Stimulated activated CD4-positive, alpha-beta T cell treated with anti-CD3 and anti-CD28 coated beads, Interleukin-12 subunit alpha, Interleukin-12 subunit beta, amount 100 ng/mL, for 48 hours (primary cell): ENCODE data around the gene ATP5F1D.
A peak's percentile ranks its signal among the peaks of the same experiment; 100 is the strongest.

Experiments used
- DNase-seq, 3 donors: peaks; one replicate each; pipeline ENCODE4 v3.0.0-alpha.2; 2020; ENCODE audit warnings: low read depth in 2 of 3, low spot score in 1 of 3

ATP5F1D gene

GRCh38 chr19:1278713-1279660, 37.4 kb downstream of the ATP5F1D start:
- DNase-seq, result no peak

DNA sequence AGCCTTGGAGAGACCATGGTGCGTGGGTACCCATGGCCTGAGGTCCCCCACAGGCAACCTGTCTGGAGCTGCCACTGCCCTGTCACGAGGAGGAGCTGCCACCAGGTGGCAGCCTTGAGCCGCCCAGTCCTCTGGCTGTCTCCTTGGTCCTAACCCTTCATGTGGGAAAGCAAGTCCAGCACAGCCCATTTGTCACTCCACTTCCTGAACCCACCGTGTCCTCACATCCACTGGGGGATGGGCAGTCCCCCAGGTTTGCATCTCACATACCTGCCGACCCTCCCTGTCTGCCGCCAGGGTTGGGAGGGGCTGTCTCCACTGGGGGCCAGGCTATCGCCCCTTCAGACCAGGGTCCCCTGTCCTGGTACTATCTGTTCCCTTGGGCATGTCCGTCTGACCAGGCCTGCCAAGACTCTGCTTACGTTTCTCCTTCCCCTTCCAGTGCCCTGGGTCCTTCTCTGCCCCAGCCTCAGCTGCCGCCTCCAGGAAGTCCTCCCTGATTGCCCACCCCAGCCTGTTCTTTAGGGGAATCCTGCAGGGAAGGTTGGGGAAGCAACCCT, 38.3 kb downstream of the ATP5F1D start:
- DNase-seq, result peak; percentile 67 to 80 (median 72)

DNA sequence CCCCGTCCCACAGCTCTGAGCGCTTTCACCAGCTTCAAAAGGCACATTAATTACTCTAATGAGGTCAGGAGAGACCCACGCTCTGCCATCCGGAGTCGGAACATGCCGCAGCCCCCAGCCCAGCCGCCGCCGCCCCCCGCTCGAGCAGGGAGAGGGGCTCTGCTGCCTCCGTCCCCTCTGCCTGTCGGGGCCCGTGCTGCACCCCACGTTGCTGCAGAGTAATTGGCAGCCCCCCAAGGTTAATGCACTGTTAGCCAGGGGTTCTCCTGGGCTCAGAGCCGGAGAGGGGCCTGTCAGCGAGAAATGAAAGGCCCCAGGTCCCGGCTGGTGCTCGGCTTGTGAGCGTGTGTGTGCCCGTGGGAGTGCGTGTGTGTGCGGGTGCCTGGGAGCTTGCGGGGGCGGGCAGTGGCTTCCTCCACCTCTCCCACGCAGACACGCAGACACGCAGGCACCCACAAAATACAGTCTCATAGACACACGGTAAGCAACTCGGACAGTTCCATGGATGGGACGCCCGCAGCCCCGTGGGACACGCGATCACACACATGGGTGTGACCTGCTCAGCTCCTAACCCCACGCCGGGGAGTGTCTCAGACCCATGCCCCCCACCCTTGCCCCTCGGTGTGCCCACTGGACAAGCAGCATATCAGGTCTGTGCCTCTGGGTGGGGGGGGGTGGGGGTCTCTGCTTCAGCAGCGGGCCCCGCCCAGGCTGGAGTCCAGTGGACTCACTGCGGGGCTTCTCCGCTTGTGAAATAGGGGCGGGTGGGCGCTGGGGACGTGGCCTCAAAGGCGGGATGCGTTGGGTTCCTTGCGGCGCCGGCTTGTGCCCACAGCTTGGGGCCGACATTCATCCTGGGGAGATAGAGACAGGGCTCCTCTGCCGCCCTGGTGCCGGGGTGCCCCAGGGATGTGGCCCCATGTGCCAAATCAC, 39.4 kb downstream of the ATP5F1D start:
- no peak for DNase-seq

- no peak for DNase-seq
Observed at GRCh38 chr19:1281569-1282287, 40.2 kb downstream of the ATP5F1D start.

GRCh38 chr19:1282588-1283206, 41.1 kb downstream of the ATP5F1D start:
- DNase-seq, result no peak

DNA sequence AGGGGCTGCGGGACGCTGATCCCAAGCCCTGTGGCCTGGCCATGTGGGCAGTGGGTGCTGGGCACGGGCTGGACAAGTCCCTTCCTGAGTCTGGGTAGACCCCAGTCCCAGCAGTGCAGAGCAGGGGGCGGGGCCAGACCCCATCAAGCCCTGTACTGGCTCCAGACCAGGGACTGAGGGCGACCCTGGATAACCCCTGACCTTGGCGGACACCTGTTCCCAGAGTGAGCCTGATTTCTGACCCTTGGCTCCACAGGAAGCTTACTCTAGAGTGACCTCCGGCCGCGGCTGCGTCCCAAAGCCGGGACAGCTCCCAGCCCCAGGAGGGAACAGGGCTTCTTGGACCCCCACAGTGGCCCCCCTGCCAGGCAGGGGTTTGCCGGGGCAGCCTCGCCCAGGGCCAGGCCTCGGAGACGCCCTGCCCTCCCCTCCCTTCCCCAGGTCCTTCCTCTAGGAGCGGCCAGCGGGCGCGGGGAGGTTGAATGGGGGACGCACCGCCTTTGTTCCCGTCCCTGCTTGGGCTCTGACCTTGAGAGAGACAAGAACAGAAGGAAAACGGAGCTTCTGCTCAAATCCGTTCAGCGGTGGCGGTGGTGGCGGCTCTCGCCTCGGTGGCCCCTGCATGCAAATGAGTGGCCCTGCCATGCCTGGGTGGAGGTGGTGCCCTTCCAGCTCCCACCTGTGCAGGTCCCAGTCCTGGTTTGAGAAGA, 41.8 kb downstream of the ATP5F1D start:
- no peak for DNase-seq

- DNase-seq, result no peak
Observed at GRCh38 chr19:1283917-1284292, 42.4 kb downstream of the ATP5F1D start.

DNA sequence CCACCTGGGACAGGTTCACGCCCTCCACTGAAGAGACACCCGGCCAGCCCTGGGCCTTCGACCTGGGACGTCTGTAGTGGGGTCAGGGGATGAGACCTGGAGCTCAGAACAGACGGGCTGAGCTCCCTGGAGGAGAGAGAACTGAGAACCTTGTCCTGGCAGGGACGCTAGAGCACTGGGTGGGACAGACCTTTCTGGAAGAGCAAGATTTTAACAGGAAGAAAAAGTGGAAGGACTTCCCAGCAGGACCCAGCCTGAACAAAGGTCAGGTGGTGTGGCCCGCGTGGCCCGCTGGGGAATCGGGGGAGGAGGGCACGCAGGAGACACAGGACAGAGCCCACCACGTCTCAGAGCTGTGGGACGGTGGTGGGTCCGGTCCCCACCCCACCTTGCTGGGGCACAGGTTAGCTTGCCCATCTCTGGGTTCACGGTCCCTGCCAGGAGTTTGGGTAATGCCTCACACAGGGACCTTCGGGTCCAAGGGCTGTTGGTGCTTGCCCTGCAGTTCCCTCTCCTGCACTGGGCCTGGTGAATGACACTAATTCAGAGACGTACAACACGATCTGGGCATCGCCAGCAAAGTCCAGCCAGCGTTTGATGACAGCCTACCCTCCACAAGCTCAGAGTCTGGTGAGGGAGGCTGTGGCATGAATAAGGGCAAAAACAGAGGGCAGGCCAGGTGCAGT, 42.9 kb downstream of the ATP5F1D start:
- no peak for DNase-seq

DNA sequence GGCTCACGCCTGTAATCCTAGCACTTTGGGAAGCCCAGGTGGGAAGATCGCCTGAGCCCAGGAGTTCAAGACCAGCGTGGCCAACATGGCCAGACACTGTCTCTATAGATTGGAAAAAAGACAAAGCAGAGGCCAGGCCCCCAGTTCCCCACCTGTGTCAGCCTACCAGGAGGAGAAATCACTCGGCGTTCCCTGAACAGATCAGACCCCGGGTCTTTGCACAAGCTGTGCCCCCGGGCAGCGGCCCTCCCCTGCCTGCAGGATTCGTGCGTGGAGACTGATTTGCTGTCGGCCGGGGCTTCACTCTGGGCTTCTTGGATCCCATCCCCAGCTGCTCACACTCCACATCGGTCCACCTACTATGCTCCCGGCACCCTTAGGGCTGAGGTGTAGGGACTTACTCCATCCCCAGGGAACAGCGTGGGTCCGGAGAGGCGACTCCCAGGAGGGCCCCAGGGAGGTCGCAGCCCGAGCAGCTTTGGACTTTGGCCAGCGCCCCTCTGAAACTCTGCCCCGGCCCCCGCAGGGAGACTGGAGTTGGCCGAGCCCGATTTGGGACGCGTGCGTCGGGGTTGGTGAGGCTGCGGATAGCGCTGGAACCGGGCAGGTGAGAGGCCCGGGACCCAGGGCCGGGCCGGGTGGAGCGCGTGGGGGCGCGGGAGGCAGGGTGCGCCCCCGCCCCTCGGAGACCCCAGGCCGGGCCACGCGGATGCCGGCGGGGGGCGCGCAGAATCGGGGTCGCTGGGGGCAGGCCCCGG, 43.6 kb downstream of the ATP5F1D start:
- no peak for DNase-seq

DNA sequence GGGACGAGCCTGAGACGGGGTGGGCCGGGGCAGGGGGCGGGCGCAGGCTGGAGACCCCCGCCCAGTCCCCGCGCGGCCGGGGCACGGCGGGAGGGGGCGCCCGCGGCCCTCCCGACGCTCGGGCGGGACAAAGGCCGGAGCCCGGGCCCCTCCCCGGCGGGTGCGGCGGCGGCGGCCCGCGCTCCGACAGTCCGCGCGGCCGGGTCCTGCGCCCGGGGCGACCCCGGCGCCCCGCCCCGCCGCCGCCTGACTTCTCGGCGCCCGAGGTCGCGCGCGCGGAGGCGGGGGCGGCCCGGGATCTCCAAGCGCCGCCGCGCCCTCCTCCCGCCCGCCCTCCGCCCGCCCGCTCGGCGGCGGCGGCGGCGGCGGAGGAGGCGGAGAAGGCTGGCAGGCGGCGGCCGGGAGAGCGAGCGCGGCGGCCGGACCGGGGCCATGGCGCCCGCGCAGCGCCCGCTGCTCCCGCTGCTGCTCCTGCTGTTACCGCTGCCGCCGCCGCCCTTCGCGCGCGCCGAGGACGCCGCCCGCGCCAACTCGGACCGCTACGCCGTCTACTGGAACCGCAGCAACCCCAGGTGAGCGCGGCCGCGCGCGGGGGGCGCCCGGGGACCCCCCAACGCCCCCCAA, 44.3 kb downstream of the ATP5F1D start, which contains the start of gene EFNA2:
Gene EFNA2, plus strand, starts transcription at position 137 of the 624 bp plus-strand sequence. Its CDS starts 296 bp downstream, at position 433.
- DNase-seq, result no peak

DNA sequence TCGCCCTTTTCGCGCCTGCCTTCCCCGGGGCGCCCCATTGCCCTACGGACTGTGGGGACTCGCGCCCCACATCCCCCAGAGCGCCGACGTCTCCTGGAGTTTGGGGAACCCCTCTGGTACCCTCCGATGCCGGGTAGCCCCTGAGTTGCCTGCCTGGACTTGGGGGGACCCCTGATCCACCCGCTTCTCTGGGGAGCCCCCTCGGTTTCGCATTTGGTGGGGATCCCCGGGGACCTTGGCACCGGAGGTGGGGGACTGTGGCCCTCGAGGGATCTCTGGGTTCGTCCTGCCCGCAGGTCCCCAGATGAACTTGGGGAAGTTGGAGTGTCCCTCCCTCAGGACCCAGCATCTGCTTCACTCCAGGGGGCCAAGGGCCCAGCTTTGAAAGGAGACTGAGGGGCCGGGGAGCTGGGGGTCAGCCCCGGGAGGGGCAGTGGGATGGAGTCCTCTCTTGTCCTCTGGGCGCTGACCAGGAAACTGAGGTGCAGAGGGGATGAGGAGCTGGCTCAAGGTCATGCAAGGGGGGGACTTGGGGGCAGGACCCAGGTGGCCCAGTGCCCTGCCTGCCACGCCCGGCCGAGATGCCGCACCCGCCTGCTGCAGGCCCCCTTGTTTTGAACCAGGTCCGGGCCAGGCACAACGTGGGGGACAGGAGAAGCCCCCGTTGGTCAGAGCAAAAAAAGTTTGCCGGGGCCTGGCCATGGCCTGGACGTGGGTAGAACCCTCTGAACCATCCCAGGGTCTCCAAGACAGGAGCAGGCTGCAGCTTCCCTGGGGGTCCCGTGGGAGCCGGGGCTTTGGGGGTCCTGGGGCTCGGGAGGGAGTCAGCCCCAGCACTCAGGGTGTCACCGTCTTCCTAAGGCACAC, 45.2 kb downstream of the ATP5F1D start:
- DNase-seq, result no peak

DNA sequence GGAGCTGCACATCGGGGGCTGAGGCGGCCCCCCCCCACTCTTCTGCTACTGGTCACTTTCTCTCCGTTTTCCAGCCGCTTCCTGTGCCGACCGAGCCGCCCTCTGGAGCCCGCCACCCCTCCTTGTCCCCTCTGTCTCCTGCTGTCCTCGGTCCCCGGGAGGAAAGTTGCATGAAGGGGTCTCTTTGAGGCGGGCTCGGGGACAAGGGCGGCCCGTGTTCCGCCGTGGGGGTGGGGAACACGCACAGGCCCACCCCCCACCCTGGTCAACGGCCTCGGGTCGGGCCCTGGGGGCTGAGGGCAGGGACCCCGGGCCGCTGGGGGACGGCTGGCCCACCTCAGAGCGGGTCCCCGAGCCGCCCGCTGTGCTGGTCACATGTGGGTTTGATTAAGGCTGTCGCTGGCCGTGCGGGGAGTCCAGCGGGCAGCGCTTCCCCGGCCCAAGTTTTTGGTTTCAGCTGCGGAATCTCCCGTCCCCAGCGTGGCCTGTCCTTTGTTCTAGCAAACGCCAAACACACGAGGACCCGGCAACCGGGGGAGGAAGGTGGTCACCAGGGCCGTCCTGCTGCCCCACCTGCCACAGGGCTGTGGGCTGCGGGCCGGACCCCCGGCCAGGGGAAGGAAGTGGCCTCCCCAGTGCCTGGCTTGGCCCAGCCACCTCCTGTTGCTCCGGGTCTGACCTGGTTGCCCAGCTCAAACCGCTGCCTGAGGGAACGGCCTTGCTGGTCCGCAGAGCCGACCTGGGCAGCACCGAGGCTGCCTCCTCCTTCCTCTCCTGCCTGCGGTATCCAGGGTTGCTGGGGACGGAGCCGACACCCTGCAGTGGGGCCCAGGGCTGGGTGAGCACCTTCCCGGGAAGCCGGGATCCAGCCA, 46.0 kb downstream of the ATP5F1D start:
- DNase-seq, result no peak

GRCh38 chr19:1288226-1288612, 46.7 kb downstream of the ATP5F1D start:
- DNase-seq, result no peak

DNA sequence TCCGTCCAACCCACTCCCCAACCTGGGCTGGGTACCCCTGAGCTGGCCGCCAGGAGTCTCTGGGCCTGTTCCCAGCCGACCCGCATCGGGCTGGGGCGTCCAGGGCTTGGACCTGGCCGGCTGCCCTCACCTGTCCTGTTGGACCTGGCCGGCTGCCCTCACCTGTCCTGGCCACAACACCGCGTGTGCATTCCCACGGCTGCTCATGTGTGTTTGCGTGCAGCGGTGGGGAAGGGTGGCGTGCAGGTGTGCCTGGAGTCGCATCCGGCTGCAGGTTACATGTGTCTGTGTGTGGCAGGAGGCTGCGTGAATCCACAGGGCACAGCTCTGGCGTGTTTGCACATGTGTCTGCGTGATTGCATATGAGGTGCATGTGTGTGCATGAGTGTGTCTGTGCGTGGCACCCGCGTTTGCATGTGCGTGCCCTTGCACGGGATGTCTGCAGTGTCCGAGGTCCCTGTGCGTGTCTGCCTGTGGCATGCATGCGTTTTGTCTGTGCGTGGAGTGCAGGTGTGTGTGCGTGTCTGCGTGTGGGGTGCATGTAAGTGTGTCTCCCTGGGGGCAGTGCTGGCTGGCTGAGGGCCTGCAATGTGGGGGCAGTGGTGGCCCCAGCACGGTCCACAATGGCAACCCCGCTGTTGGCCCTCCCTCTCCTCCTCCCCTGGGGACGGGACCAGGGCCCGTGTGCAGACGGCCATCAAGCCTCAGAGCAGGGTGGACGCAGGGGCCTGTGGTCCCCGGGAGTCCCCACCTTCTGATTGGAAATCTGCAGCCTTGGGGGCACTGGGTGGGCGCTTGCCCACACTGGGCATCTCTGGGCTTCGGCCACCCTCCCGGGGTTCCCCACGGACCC, 47.5 kb downstream of the ATP5F1D start:
- no peak for DNase-seq

DNA sequence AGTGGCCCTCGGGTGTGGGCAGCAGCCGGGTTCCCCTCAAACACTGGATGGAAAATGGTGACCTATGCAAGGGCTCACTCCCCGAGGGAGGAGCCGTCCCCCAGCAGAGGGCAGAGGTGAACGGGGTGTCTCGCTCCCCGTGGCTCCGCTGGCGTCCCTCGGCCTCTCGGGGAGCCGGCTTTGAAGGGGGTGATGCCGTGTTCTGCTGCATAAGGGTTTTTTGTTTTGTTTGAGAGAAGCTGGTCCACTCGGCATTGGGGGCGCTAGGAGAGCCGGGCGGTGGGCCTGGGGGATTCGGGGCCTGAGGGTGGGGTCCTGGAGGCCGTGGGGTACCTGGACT, 48.1 kb downstream of the ATP5F1D start:
- no peak for DNase-seq
